GM12878 (cell line): ENCODE measurements around the gene CLK2. TPM values are rescaled to one million over a fixed set of nuclear protein-coding genes. Genes with fewer than 3 reads are reported as not detected.
"Not testable (repeated sequence)": the region's sequence is repeated elsewhere in the genome, so short reads cannot be mapped to it uniquely, and the experiment has no call there.

Experiments used
- ATAC-seq: fragments of 200-7000 bp; cut with Tn5 transposase; 3 replicates; pipeline ENCODE4 v1.9.1; 2020; ENCODE audit warnings: mild to moderate bottlenecking, moderate library complexity
- BruUV-seq: library from RNA; stranded (reverse); fragments of 400-500 nt; replicated peaks from 2 replicates; lab custom pipeline; 2021; lab: Mats Ljungman, UMichigan
- CTCF ChIA-PET: fragments of 300-600 bp; sonication (Branson Sonifier 250); formaldehyde crosslinking; extraction: SDS; loops from one replicate; lab custom pipeline; 2021; ENCODE audit warnings: inconsistent platforms; lab: Yijun Ruan, JAX
- POLR2A ChIA-PET: fragments of 350-600 bp; formaldehyde crosslinking; extraction: SDS; loops from one replicate; lab custom pipeline; 2021; ENCODE audit warnings: inconsistent platforms; lab: Charles Lee
- RAD21 ChIA-PET: fragments of 300-600 bp; sonication (Branson Sonifier 250); formaldehyde crosslinking; loops from one replicate; lab custom pipeline; 2023; ENCODE audit warnings: antibody characterized with exemption; ENCODE audit not compliant: unreplicated experiment; lab: Charles Lee
- SMC1A ChIA-PET: fragments of 300-600 bp; sonication (Branson Sonifier 250); formaldehyde crosslinking; loops from one replicate; lab custom pipeline; 2023; ENCODE audit not compliant: unreplicated experiment, uncharacterized antibody; lab: Charles Lee
- DNase-seq: peaks from one replicate; pipeline ENCODE4 v3.0.0-alpha.2; 2011; ENCODE audit warnings: low read depth, low spot score
- FAIRE-seq: peaks from 3 replicates; lab custom pipeline; 2011; peaks lifted over from hg19 to GRCh38; lab: Jason Lieb, UNC
- H2AFZ ChIP-seq: 2 replicates; pipeline ENCODE4 v1.6.0; 2011; ENCODE audit warnings: low read depth, low read length, control low read depth; ENCODE audit not compliant: control insufficient read depth
- H3K27ac ChIP-seq: 2 replicates; pipeline ENCODE4 v1.5.1; 2011; ENCODE audit warnings: control low read depth; ENCODE audit not compliant: control insufficient read depth, insufficient read depth
- H3K27me3 ChIP-seq, 2 experiments: replicated peaks in 1 of 2; 2 replicates each; pipeline versions ENCODE4 v1.6.0 to v1.6.1; 2011; ENCODE audit warnings: low read length in 1 of 2; ENCODE audit not compliant: control insufficient read depth in 2 of 2, insufficient read depth in 2 of 2
- H3K36me3 ChIP-seq, 2 experiments: 2 replicates each; pipeline ENCODE4 v1.5.1; 2011; ENCODE audit warnings: low read length in 1 of 2; ENCODE audit not compliant: control insufficient read depth in 2 of 2, insufficient read depth in 2 of 2
- H3K4me1 ChIP-seq: 2 replicates; pipeline ENCODE4 v1.6.1; 2011; ENCODE audit warnings: mild to moderate bottlenecking, low read length, moderate library complexity, mixed read lengths; ENCODE audit not compliant: control insufficient read depth, insufficient read depth
- H3K4me2 ChIP-seq: 2 replicates; pipeline ENCODE4 v1.6.0; 2011; ENCODE audit warnings: control low read depth; ENCODE audit not compliant: control insufficient read depth, insufficient read depth
- H3K4me3 ChIP-seq: fragments of 200-600 bp; sonication (generic); 2 replicates; pipeline ENCODE4 v1.5.1; 2016
- H3K79me2 ChIP-seq: 2 replicates; pipeline ENCODE4 v1.6.0; 2011; ENCODE audit warnings: low read length; ENCODE audit not compliant: control insufficient read depth, insufficient read depth
- H3K9ac ChIP-seq: 2 replicates; pipeline ENCODE4 v1.8.0; 2011; ENCODE audit warnings: low read length, control low read depth, mixed read lengths; ENCODE audit not compliant: control insufficient read depth, insufficient read depth
- H3K9me3 ChIP-seq: replicated peaks from 3 replicates; pipeline ENCODE4 v1.5.1; 2011; ENCODE audit warnings: mild to moderate bottlenecking, low read length; ENCODE audit not compliant: control insufficient read depth, insufficient read depth
- H4K20me1 ChIP-seq: 2 replicates; pipeline ENCODE4 v1.6.0; 2011; ENCODE audit not compliant: control insufficient read depth, insufficient read depth
- WGBS: methylation state at CpG from one replicate; pipeline ENCODE4 v1.1.6; 2016; ENCODE audit warnings: low lambda C conversion rate; ENCODE audit not compliant: insufficient replicate concordance, insufficient coverage; ENCODE audit errors: missing lambda C conversion rate; 5-methylcytosine and 5-hydroxymethylcytosine counted together
- in situ Hi-C: fragments of 300-500 bp; cut with MboI; formaldehyde crosslinking; loops from 9 replicates; pipeline ENCODE4 v1.14.3; 2018; ENCODE audit warnings: mixed read lengths
- intact Hi-C: fragments of 100-400 bp; cut with micrococcal nuclease; formaldehyde crosslinking; loops from one replicate; pipeline ENCODE4 v1.14.2; 2022; ENCODE audit not compliant: unreplicated experiment
- polyA plus RNA-seq, 11 experiments: library from polyadenylated mRNA; depleted of rRNA in 4 of 11; unstranded in 6 of 11; stranded (reverse) in 5 of 11; fragments of >200 nt; fragmentation: Nextera tagmentation in 4 of 11; fragmentation: Illumina TruSeq in 1 of 11; extraction: Ambion mirVana in 4 of 11; extraction: Trizol in 1 of 11; gene quantifications; 1 replicate in 1 of 11; 2 replicates in 10 of 11; pipeline versions ENCODE4 v1.2.1 to v1.2.3, GENCODE V29; 2011 to 2016; ENCODE audit warnings: inconsistent platforms in 2 of 11, missing spikeins in 2 of 11, low read depth in 1 of 11
- total RNA-seq, 4 experiments: library from RNA; depleted of rRNA in 3 of 4; stranded (reverse); fragments of >200 nt in 3 of 4; fragmentation: Illumina TruSeq in 1 of 4; extraction: Trizol in 1 of 4; gene quantifications; 2 replicates each; pipeline versions ENCODE4 v1.2.1 to v1.2.3, GENCODE V29; 2013 to 2021

The CLK2 gene
- total and polyA plus RNA-seq, 10 of the 15 experiments (the other 5 are each of a cell fraction or from before 2014, with no cell fraction given): 11.1 to 83.7 (median 36.7) TPM

- intact Hi-C loops, CTCF ChIA-PET, H3K4me1 ChIP-seq, H4K20me1 ChIP-seq, H3K27ac ChIP-seq, H3K79me2 ChIP-seq, H3K4me3 ChIP-seq, DNase-seq, in situ Hi-C loops, POLR2A ChIA-PET, H3K9me3 ChIP-seq, H3K9ac ChIP-seq, H3K36me3 ChIP-seq, ATAC-seq, BruUV-seq, H3K27me3 ChIP-seq, H2AFZ ChIP-seq, H3K4me2 ChIP-seq, RAD21 ChIA-PET, SMC1A ChIA-PET, FAIRE-seq: not testable (repeated sequence)
- WGBS: 74% methylated on average over 13 of the region's 13 CpGs
Observed at GRCh38 chr1:155232001-155232978, 41.0 kb downstream of the CLK2 start.

GRCh38 chr1:155231302-155231701 is 42.0 kb downstream of the CLK2 start:
- H3K36me3 ChIP-seq, POLR2A ChIA-PET, H3K4me2 ChIP-seq, H3K9ac ChIP-seq, H3K27me3 ChIP-seq, H4K20me1 ChIP-seq, intact Hi-C loops, H3K9me3 ChIP-seq, SMC1A ChIA-PET, RAD21 ChIA-PET, DNase-seq, H3K4me3 ChIP-seq, ATAC-seq, in situ Hi-C loops, H2AFZ ChIP-seq, H3K4me1 ChIP-seq, BruUV-seq, FAIRE-seq, H3K27ac ChIP-seq: not testable (repeated sequence)
- peaks cover 13% of the 10 kb centered on the region for H3K79me2 ChIP-seq
- CTCF ChIA-PET: interaction anchor here (0.7 kb wide), 1 partner anchor 18 kb away, joined by 3 read pairs; no protein-coding TSS in a partner anchor
- WGBS: 51% methylated on average over 3 of the region's 3 CpGs
